Duodenal mucosa (tissue), 2 donors: ENCODE measurements around the gene CAPN14.

Source experiments
- H3K27ac ChIP-seq: one replicate; pipeline ENCODE4 v1.7.0; 2013; ENCODE audit warnings: low read depth, low read length
- H3K27me3 ChIP-seq, 2 donors: one replicate each; pipeline ENCODE4 v1.7.0; 2013; ENCODE audit warnings: low read length in 2 of 2, control low read depth in 1 of 2; ENCODE audit not compliant: insufficient read depth in 2 of 2, control insufficient read depth in 1 of 2
- H3K36me3 ChIP-seq, 2 donors: one replicate each; pipeline ENCODE4 v1.7.0; 2013; ENCODE audit warnings: low read length in 2 of 2, control low read depth in 1 of 2; ENCODE audit not compliant: insufficient read depth in 2 of 2, control insufficient read depth in 1 of 2
- H3K4me1 ChIP-seq, 2 donors: one replicate each; pipeline ENCODE4 v1.7.0; 2013; ENCODE audit warnings: low read length in 2 of 2, control low read depth in 1 of 2; ENCODE audit not compliant: insufficient read depth in 2 of 2, control insufficient read depth in 1 of 2
- H3K4me3 ChIP-seq, 2 donors: one replicate each; pipeline ENCODE4 v1.7.0; 2013; ENCODE audit warnings: low read length in 2 of 2, low read depth in 1 of 2
- H3K9ac ChIP-seq, 2 donors: one replicate each; pipeline ENCODE4 v1.7.0; 2013; ENCODE audit warnings: low read length in 2 of 2, low read depth in 1 of 2
- H3K9me3 ChIP-seq, 2 donors: one replicate each; pipeline ENCODE4 v1.7.0; 2013; ENCODE audit warnings: low read length in 2 of 2, control low read depth in 1 of 2; ENCODE audit not compliant: control insufficient read depth in 1 of 2

CAPN14 gene

GRCh38 chr2:31136732-31137131 lies 80.6 kb downstream of the CAPN14 start:
- Histone ChIP-seq H3K4me1 (peaks cover 5 to 16% of the 10 kb centered on the region in 2 donors), H3K4me3 (peak overlapping the region; percentile 35 to 77), H3K27me3 (peaks cover 29 to 33% of the 10 kb centered on the region in 2 donors), H3K36me3 (no peaks in the 10 kb centered on the region), H3K27ac (no peak overlapping the region), H3K9ac (no peak overlapping the region), H3K9me3 (no peaks in the 10 kb centered on the region)

- Histone ChIP-seq H3K27me3 (peaks cover 25 to 33% of the 10 kb centered on the region in 2 donors), H3K9ac (no peak overlapping the region)
Measured at GRCh38 chr2:31136000-31136399, 81.3 kb downstream of the CAPN14 start.

GRCh38 chr2:31134480-31134879 lies 82.8 kb downstream of the CAPN14 start:
- Histone ChIP-seq H3K9ac (no peak overlapping the region), H3K27ac (no peak overlapping the region), H3K9me3 (no peaks in the 10 kb centered on the region), H3K36me3 (no peaks in the 10 kb centered on the region), H3K4me1 (peaks cover 5 to 16% of the 10 kb centered on the region in 2 donors), H3K27me3 (peaks cover 23 to 26% of the 10 kb centered on the region in 2 donors), H3K4me3 (no peak overlapping the region)

More at GRCh38 chr2:31136000-31136399, 81.3 kb downstream of the CAPN14 start:
- H3K4me3 ChIP-seq = no peak overlapping the region
- H3K4me1 ChIP-seq = peaks cover 5 to 16% of the 10 kb centered on the region in 2 donors
- H3K9me3 ChIP-seq = no peaks in the 10 kb centered on the region
- H3K36me3 ChIP-seq = no peaks in the 10 kb centered on the region
- no peak overlapping the region for H3K27ac ChIP-seq

GRCh38 chr2:31132786-31133185 lies 84.5 kb downstream of the CAPN14 start:
- Histone ChIP-seq H3K4me3 (no peak overlapping the region), H3K4me1 (peaks cover 5 to 12% of the 10 kb centered on the region in 2 donors)

GRCh38 chr2:31131871-31132270 lies 85.4 kb downstream of the CAPN14 start:
- Histone ChIP-seq H3K27me3 (peaks cover 12 to 14% of the 10 kb centered on the region in 2 donors), H3K4me1 (peaks cover under 1 to 7% of the 10 kb centered on the region in 2 donors), H3K4me3 (no peak overlapping the region), H3K9ac (no peak overlapping the region), H3K27ac (no peak overlapping the region), H3K9me3 (no peaks in the 10 kb centered on the region), H3K36me3 (no peaks in the 10 kb centered on the region)

More at GRCh38 chr2:31132786-31133185, 84.5 kb downstream of the CAPN14 start:
- Histone ChIP-seq H3K27me3 (peaks cover 17 to 18% of the 10 kb centered on the region in 2 donors), H3K27ac (no peak overlapping the region), H3K36me3 (no peaks in the 10 kb centered on the region), H3K9me3 (no peaks in the 10 kb centered on the region), H3K9ac (no peak overlapping the region)

GRCh38 chr2:31129375-31130171 lies 87.7 kb downstream of the CAPN14 start:
- no peak overlapping the region for H3K27ac ChIP-seq
- H3K27me3 ChIP-seq = peaks cover 0 to 4% of the 10 kb centered on the region in 2 donors
- H3K4me1 ChIP-seq = no peaks in the 10 kb centered on the region
- no peak overlapping the region for H3K4me3 ChIP-seq
- H3K36me3 ChIP-seq = no peaks in the 10 kb centered on the region
- no peak overlapping the region for H3K9ac ChIP-seq
- H3K9me3 ChIP-seq = no peaks in the 10 kb centered on the region

- H3K9ac ChIP-seq = no peak overlapping the region
- no peak overlapping the region for H3K27ac ChIP-seq
- no peak overlapping the region for H3K4me3 ChIP-seq
- no peaks in the 10 kb centered on the region for H3K4me1 ChIP-seq
- H3K9me3 ChIP-seq = no peaks in the 10 kb centered on the region
- H3K36me3 ChIP-seq = no peaks in the 10 kb centered on the region
- peaks cover 0 to 4% of the 10 kb centered on the region in 2 donors for H3K27me3 ChIP-seq
Measured at GRCh38 chr2:31127931-31128330, 89.4 kb downstream of the CAPN14 start.

GRCh38 chr2:31125918-31126695 lies 91.2 kb downstream of the CAPN14 start:
- peaks cover 0 to 4% of the 10 kb centered on the region in 2 donors for H3K27me3 ChIP-seq
- H3K9ac ChIP-seq = no peak overlapping the region
- no peaks in the 10 kb centered on the region for H3K9me3 ChIP-seq
- H3K36me3 ChIP-seq = no peaks in the 10 kb centered on the region
- no peaks in the 10 kb centered on the region for H3K4me1 ChIP-seq
- H3K27ac ChIP-seq = no peak overlapping the region
- no peak overlapping the region for H3K4me3 ChIP-seq

- Histone ChIP-seq H3K4me3 (no peak overlapping the region), H3K4me1 (no peaks in the 10 kb centered on the region), H3K9me3 (no peaks in the 10 kb centered on the region), H3K36me3 (no peaks in the 10 kb centered on the region), H3K27me3 (peaks cover 0 to 4% of the 10 kb centered on the region in 2 donors), H3K27ac (no peak overlapping the region), H3K9ac (no peak overlapping the region)
Measured at GRCh38 chr2:31124904-31125303, 92.4 kb downstream of the CAPN14 start.
